ENCODE data around the gene FAM120B.

Gene FAM120B

DNA sequence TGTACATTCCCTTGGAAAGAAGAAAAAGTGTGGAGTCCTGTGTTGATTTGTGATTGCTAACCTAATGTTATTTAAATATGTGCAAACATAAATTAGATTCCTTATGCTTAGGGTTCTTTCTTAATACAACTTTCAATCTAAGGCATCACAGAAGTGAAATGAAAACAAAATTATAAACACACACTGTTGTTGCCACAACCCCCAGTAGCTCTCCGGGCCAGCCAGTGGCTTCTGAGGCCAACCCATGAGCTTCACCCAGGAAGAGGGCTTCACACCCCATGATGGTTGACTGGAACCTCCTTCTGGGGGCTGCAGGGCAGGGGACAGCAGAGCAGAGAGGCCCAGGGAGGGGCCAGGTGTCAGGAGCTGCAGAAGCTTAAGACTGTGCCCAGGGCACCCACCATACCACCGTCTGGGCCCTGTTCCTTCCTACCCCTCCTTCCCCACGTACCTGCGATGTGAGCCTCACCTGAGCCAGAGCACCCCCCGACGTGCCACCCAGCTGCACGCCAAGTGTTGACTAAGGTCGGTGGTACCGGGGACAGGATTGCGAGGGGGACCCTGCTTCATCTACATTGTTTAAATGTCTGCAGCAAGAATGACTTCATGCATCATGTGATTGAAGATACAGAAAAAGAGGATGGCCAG, 110.5 kb downstream of the FAM120B start:
- H3K9me3 ChIP-seq (ENCODE audit: control insufficient read depth, low read length): no peaks in the 10 kb centered on the region
- no peaks in the 10 kb centered on the region for H3K36me3 ChIP-seq (ENCODE audit: control insufficient read depth, insufficient read depth, low read length)
- H3K27ac ChIP-seq (ENCODE audit: insufficient read depth, low read depth, low read length, poor library complexity, severe bottlenecking): no peak overlapping the region
- H3K4me3 ChIP-seq (ENCODE audit: insufficient read depth, low read depth, low read length): no peak overlapping the region
- 95 to 98% methylated on average over 10 of the region's 10 CpGs for WGBS, 2 experiments
- no peaks in the 10 kb centered on the region for H3K27me3 ChIP-seq (ENCODE audit: control insufficient read depth, insufficient read depth, low read length, poor library complexity, severe bottlenecking)
- H3K4me1 ChIP-seq (ENCODE audit: control insufficient read depth, insufficient read depth, low read length): no peaks in the 10 kb centered on the region

DNA sequence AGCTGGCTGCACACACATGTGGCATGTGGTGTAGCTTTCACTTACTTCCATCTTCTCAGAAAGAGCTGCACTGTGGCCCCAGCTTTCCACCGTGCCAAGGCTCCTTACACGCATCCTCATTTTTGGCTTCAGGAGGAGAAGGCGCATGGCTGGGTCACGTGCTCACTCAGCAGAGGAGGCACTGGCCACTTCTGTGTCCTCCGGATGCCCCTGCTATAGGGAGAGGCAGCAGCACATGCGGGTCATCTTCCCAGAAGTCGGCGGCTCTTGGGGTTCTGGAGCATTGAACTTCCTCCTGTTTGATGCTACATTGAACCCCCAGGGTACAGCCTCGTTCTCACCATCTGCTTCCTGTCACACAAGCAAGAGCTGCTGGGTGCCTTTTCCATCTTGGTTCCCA, 111.3 kb downstream of the FAM120B start:
- Histone ChIP-seq H3K4me3 (ENCODE audit: insufficient read depth, low read depth, low read length) (no peak overlapping the region), H3K36me3 (ENCODE audit: control insufficient read depth, insufficient read depth, low read length) (no peaks in the 10 kb centered on the region), H3K9me3 (ENCODE audit: control insufficient read depth, low read length) (no peaks in the 10 kb centered on the region), H3K27ac (ENCODE audit: insufficient read depth, low read depth, low read length, poor library complexity, severe bottlenecking) (no peak overlapping the region), H3K4me1 (ENCODE audit: control insufficient read depth, insufficient read depth, low read length) (no peaks in the 10 kb centered on the region), H3K27me3 (ENCODE audit: control insufficient read depth, insufficient read depth, low read length, poor library complexity, severe bottlenecking) (no peaks in the 10 kb centered on the region)
- WGBS, 2 experiments: 89 to 90% methylated on average over 9 of the region's 9 CpGs

DNA sequence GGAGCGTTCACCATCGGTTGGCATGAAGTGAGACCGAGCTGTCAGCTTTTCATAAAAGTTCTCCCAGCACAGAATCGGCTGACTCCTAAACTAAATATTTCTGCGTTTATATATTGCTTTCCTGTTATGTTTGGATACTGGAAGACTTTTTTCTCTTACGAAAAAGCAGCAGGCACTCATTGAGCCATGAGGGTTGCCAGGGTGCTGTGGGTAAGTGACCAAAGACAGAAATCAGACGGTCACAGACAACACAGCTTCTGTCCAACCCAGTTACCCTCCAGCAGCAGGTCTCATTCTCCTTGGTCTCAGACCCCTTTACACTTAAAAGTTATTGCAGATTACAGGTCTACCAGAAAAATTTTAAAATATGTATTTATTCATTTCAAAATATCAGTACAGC, 113.7 kb downstream of the FAM120B start:
- Histone ChIP-seq H3K27me3 (ENCODE audit: control insufficient read depth, insufficient read depth, low read length, poor library complexity, severe bottlenecking) (no peaks in the 10 kb centered on the region), H3K27ac (ENCODE audit: insufficient read depth, low read depth, low read length, poor library complexity, severe bottlenecking) (no peak overlapping the region), H3K4me3 (ENCODE audit: insufficient read depth, low read depth, low read length) (no peak overlapping the region), H3K4me1 (ENCODE audit: control insufficient read depth, insufficient read depth, low read length) (peaks cover 7% of the 10 kb centered on the region), H3K36me3 (ENCODE audit: control insufficient read depth, insufficient read depth, low read length) (no peaks in the 10 kb centered on the region), H3K9me3 (ENCODE audit: control insufficient read depth, low read length) (no peaks in the 10 kb centered on the region)
- WGBS, 2 experiments: 77 to 80% methylated on average over 7 of the region's 7 CpGs

DNA sequence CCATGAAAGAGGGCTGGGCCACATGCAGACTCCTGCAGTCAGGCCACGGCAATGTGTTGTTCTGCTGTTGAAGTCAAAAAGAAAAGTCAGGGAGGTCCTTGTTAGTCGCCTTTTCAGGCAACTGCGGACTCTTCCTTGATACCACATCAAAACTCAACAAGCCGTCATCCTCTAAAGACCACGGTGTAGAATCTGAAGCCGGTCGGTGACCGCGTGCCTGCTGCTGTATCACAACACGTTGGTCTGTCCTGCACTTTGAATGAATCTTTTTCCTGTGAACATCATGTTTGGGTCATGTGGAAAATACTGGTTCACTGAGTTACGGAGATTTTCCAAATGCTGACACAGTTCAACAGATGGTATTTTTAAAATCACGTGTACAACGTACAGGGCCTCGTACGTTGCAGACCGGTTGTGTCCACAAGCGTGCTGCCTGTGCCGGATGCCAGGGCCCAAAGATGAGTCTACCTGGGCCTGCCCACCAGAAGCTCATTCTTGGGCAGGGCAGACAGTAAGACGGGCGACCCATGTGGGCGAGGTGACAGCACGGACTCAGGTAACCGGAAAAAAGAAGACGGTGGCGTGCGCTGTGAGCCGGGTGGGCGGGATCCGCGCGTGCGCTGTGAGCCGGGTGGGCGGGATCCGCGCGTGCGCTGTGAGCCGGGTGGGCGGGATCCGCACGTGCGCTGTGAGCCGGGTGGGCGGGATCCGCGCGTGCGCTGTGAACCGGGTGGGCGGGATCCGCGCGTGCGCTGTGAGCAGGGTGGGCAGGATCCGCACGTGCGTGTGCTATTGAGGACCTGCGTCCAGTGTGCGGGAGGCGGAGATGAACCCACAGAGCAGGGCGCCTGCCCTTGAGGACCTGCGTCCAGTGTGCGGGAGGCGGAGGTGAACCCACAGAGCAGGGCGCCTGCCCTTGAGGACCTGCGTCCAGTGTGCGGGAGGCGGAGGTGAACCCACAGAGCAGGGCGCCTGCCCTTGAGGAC, 114.5 kb downstream of the FAM120B start:
- Histone ChIP-seq H3K9me3 (ENCODE audit: control insufficient read depth, low read length) (no peaks in the 10 kb centered on the region), H3K4me1 (ENCODE audit: control insufficient read depth, insufficient read depth, low read length) (peaks cover 7% of the 10 kb centered on the region), H3K27me3 (ENCODE audit: control insufficient read depth, insufficient read depth, low read length, poor library complexity, severe bottlenecking) (no peaks in the 10 kb centered on the region), H3K27ac (ENCODE audit: insufficient read depth, low read depth, low read length, poor library complexity, severe bottlenecking) (no peak overlapping the region), H3K4me3 (ENCODE audit: insufficient read depth, low read depth, low read length) (no peak overlapping the region), H3K36me3 (ENCODE audit: control insufficient read depth, insufficient read depth, low read length) (no peaks in the 10 kb centered on the region)
- 91 to 92% methylated on average over 66 to 69 of the region's 70 CpGs for WGBS, 2 experiments

DNA sequence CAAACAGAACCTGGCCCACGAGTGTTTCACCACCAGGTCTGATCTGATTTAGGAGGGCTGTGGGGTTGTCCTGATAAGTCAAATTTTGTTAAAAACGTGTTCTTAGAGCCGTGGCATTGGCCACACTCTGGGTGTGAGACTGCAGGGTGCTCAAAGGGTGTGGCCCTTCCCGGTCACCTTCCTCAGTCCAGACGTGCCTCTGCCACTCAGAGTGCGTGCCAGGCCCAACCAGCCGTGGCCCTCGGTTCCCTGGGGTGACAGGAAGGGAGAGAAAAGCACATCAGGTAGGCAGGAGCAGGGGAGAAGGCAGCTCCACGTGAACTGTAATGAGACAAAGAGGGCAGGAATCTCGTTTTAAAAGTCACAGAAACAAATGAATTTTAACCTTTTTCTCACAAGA, 115.4 kb downstream of the FAM120B start:
- H3K9me3 ChIP-seq (ENCODE audit: control insufficient read depth, low read length): no peaks in the 10 kb centered on the region
- H3K4me3 ChIP-seq (ENCODE audit: insufficient read depth, low read depth, low read length): no peak overlapping the region
- 81 to 84% methylated on average over 10 of the region's 10 CpGs for WGBS, 2 experiments
- H3K4me1 ChIP-seq (ENCODE audit: control insufficient read depth, insufficient read depth, low read length): peaks cover 7% of the 10 kb centered on the region
- no peaks in the 10 kb centered on the region for H3K27me3 ChIP-seq (ENCODE audit: control insufficient read depth, insufficient read depth, low read length, poor library complexity, severe bottlenecking)
- H3K27ac ChIP-seq (ENCODE audit: insufficient read depth, low read depth, low read length, poor library complexity, severe bottlenecking): no peak overlapping the region
- no peaks in the 10 kb centered on the region for H3K36me3 ChIP-seq (ENCODE audit: control insufficient read depth, insufficient read depth, low read length)

DNA sequence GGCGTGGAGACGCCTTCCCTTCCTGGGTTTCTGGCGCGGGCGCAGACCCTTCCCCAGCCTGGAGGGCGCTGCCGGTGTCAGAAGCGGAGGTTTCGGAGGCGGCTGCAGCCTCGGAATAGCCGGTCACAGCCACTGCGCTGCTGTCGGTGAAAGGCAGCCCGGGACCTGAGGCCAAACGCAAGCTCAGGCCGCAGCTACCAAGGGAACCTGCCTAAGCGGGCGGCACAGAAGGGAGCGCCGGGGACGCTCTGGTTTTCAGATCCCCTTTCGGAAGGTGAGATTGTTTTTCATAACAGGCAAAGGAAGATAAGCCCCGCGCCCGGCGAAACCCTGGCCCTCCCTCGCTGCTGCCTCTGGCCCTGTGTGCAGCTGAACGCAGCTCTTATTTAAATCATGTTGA, 116.5 kb downstream of the FAM120B start:
- Histone ChIP-seq H3K4me1 (ENCODE audit: control insufficient read depth, insufficient read depth, low read length) (peaks cover 7% of the 10 kb centered on the region), H3K36me3 (ENCODE audit: control insufficient read depth, insufficient read depth, low read length) (no peaks in the 10 kb centered on the region), H3K9me3 (ENCODE audit: control insufficient read depth, low read length) (no peaks in the 10 kb centered on the region), H3K4me3 (ENCODE audit: insufficient read depth, low read depth, low read length) (no peak overlapping the region), H3K27me3 (ENCODE audit: control insufficient read depth, insufficient read depth, low read length, poor library complexity, severe bottlenecking) (no peaks in the 10 kb centered on the region), H3K27ac (ENCODE audit: insufficient read depth, low read depth, low read length, poor library complexity, severe bottlenecking) (no peak overlapping the region)
- WGBS, 2 experiments: 82% methylated on average over 29 of the region's 29 CpGs

DNA sequence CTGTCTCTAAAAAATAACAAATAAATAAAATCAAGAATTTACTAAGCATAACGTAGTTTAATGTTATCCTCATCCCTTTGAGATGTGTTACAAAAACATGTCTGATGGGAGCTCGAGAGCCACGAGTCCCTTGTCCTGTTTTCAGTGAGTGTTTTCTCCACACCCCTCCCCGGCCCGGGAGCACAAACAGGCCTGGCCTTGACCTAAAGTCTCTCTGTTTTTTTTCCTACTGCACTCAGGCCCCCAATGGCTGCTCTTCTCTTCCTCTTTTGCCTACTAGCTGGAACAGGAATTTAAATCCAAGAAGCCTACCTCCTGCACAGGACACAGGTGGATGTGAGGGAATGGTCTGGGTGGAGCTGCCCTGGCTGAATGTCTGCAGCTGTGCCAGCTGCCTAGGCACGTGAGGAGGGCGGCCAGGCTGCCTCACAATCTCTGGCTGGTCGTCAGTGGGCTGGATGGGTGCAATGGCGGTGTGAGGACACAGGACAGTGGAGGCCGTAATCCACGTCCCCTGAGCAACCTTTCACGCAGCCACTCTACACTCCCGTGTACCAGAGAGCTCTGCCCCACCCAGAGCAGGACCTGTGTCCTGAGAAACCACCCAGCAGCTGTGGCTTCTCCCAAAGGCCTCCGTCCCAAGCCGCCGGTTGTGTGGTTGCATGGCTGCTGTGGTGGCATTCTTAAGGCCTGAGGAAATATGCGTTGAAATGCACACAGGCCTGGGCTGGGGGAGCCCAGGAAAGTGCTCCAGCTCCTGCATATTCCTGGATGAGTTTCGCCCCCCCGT, 117.5 kb downstream of the FAM120B start:
- H3K27me3 ChIP-seq (ENCODE audit: control insufficient read depth, insufficient read depth, low read length, poor library complexity, severe bottlenecking): no peaks in the 10 kb centered on the region
- H3K36me3 ChIP-seq (ENCODE audit: control insufficient read depth, insufficient read depth, low read length): no peaks in the 10 kb centered on the region
- H3K4me3 ChIP-seq (ENCODE audit: insufficient read depth, low read depth, low read length): no peak overlapping the region
- no peaks in the 10 kb centered on the region for H3K9me3 ChIP-seq (ENCODE audit: control insufficient read depth, low read length)
- H3K4me1 ChIP-seq (ENCODE audit: control insufficient read depth, insufficient read depth, low read length): peaks cover 7% of the 10 kb centered on the region
- H3K27ac ChIP-seq (ENCODE audit: insufficient read depth, low read depth, low read length, poor library complexity, severe bottlenecking): no peak overlapping the region
- 88 to 89% methylated on average over 19 of the region's 19 CpGs for WGBS, 2 experiments

DNA sequence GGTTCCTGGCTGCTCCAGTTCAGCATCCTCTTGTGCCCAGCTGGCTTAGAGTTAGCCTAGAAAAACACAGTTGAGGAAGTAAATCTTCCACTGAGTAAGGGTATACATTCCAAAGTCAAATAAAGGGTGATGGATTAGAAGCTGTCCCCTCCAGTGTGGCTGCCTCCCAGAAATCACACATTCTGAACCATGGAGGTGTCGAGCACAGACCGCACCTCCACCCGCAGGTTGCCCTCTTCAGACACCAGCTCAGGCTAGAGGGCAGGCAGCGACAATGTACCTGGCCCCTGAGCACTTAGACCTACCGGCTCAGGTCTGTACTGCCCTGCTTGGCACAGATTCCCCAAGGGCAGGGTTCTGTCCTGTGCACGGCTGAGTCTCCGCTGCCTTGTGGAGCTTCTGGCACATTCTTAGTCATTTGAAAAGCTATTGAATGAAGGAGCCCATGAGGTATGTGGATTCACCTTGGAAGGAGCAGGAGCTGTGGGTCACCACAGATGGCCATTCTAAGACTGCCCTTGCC, 118.1 kb downstream of the FAM120B start:
- no peaks in the 10 kb centered on the region for H3K27me3 ChIP-seq (ENCODE audit: control insufficient read depth, insufficient read depth, low read length, poor library complexity, severe bottlenecking)
- peaks cover 7% of the 10 kb centered on the region for H3K4me1 ChIP-seq (ENCODE audit: control insufficient read depth, insufficient read depth, low read length)
- no peak overlapping the region for H3K27ac ChIP-seq (ENCODE audit: insufficient read depth, low read depth, low read length, poor library complexity, severe bottlenecking)
- no peaks in the 10 kb centered on the region for H3K9me3 ChIP-seq (ENCODE audit: control insufficient read depth, low read length)
- 93 to 94% methylated on average over 7 of the region's 7 CpGs for WGBS, 2 experiments
- no peak overlapping the region for H3K4me3 ChIP-seq (ENCODE audit: insufficient read depth, low read depth, low read length)
- no peaks in the 10 kb centered on the region for H3K36me3 ChIP-seq (ENCODE audit: control insufficient read depth, insufficient read depth, low read length)

DNA sequence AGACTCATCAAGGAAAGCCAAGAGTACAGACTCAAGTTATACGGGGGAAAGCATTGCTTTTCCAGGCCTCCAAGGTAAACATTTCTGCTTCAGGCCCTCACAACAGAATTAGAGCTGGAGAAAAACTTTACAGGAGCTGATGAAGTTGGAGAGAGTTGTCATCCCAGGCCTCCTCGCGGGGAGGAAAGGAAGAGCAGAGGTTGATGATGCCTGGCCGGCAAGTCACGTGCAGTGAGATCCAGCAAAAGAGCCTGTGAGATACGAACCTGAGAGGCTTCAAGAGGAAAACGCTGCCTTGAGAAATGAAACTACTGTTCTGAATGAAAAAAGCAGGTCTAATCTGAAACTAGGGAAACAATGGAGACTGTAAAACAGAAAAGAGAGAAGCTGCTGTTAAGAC, 122.9 kb downstream of the FAM120B start:
- no peaks in the 10 kb centered on the region for H3K9me3 ChIP-seq (ENCODE audit: control insufficient read depth, low read length)
- WGBS, 2 experiments: 69 to 75% methylated on average over 7 of the region's 7 CpGs

More for the DNA sequence above, 122.9 kb downstream of the FAM120B start:
- H3K4me3 ChIP-seq (ENCODE audit: insufficient read depth, low read depth, low read length): no peak overlapping the region
- no peak overlapping the region for H3K27ac ChIP-seq (ENCODE audit: insufficient read depth, low read depth, low read length, poor library complexity, severe bottlenecking)
- H3K27me3 ChIP-seq (ENCODE audit: control insufficient read depth, insufficient read depth, low read length, poor library complexity, severe bottlenecking): no peaks in the 10 kb centered on the region
- peaks cover 22% of the 10 kb centered on the region for H3K4me1 ChIP-seq (ENCODE audit: control insufficient read depth, insufficient read depth, low read length)
- H3K36me3 ChIP-seq (ENCODE audit: control insufficient read depth, insufficient read depth, low read length): no peaks in the 10 kb centered on the region

Data from ectodermal cell (in vitro differentiated cells).